Naive thymus-derived CD8-positive, alpha-beta T cell (primary cell): ENCODE data around the gene SIRT6. TPM values are rescaled to one million over a fixed set of nuclear protein-coding genes. Genes with fewer than 3 reads are reported as not detected.
"Not testable (repeated sequence)": the region's sequence is repeated elsewhere in the genome, so short reads cannot be mapped to it uniquely, and the experiment has no call there.

Experiments used
- ATAC-seq, 2 donors: fragments of 150-1000 bp; cut with Tn5 transposase in 1 of 2; sonication (Bioruptor Pico), chemical (Tn5 transposase) in 1 of 2; 1 replicate in 1 of 2; 2 replicates in 1 of 2; pipeline ENCODE4 v1.10.0; 2021; ENCODE audit warnings: mild to moderate bottlenecking in 2 of 2, moderate library complexity in 2 of 2
- POLR2A ChIA-PET: fragments of 350-600 bp; sonication (Branson Sonifier 250); formaldehyde crosslinking; loops from one replicate; lab custom pipeline; 2021; ENCODE audit warnings: antibody characterized with exemption; lab: Charles Lee
- DNase-seq, 10 donors: peaks; one replicate each; pipeline versions ENCODE4 v3.0.0 to v3.0.0-alpha.2; 2020 to 2022
- H3K27ac Mint-ChIP-seq, 10 donors: one replicate each; pipeline ENCODE4 v1.8.0; 2020 to 2022; ENCODE audit warnings: mild to moderate bottlenecking in 10 of 10, mixed read lengths in 10 of 10, moderate library complexity in 4 of 10, inconsistent platforms in 1 of 10
- H3K27me3 Mint-ChIP-seq, 5 donors: one replicate each; pipeline ENCODE4 v1.8.0; 2021 to 2022; ENCODE audit warnings: mixed read lengths in 5 of 5
- H3K36me3 Mint-ChIP-seq, 3 donors: one replicate each; pipeline ENCODE4 v1.8.0; 2020 to 2022; ENCODE audit warnings: mixed read lengths in 3 of 3, mild to moderate bottlenecking in 2 of 3, inconsistent platforms in 1 of 3
- H3K4me1 Mint-ChIP-seq, 4 donors: one replicate each; pipeline ENCODE4 v1.8.0; 2021 to 2022; ENCODE audit warnings: mixed read lengths in 4 of 4
- H3K4me3 Mint-ChIP-seq, 10 donors: one replicate each; pipeline ENCODE4 v1.8.0; 2020 to 2022; ENCODE audit warnings: mild to moderate bottlenecking in 10 of 10, mixed read lengths in 10 of 10, moderate library complexity in 6 of 10, inconsistent platforms in 1 of 10
- H3K9me3 Mint-ChIP-seq, 9 donors: one replicate each; pipeline ENCODE4 v1.8.0; 2020 to 2022; ENCODE audit warnings: mixed read lengths in 9 of 9, mild to moderate bottlenecking in 3 of 9, inconsistent platforms in 1 of 9, moderate library complexity in 1 of 9
- polyA plus RNA-seq, 3 donors: library from polyadenylated mRNA; unstranded; fragments of 300-500 nt; fragmentation: Illumina TruSeq; gene quantifications; one replicate each; pipeline ENCODE4 v1.2.3, GENCODE V29; 2021
- total RNA-seq, 8 experiments: library from RNA in 2 of 8; stranded (reverse) in 2 of 8; gene quantifications; one replicate each; pipeline ENCODE4 v1.2.3 and lab custom pipeline; 2021 to 2026

Gene SIRT6
- total and polyA plus RNA-seq, 5 experiments from 2014 or later = 0.86 to 27.3 (median 4.3) TPM

GRCh38 chr19:4197625-4198466 is 15.5 kb upstream of the SIRT6 start:
- H3K9me3 Mint-ChIP-seq = peaks cover 0 to 9% (median 0%) of the 10 kb centered on the region in 9 donors
- no peak for ATAC-seq
- H3K4me3 Mint-ChIP-seq = peak overlapping the region in 5 of 10 donors; percentile 30 to 58 (median 48)
- peaks cover 12 to 15% (median 13%) of the 10 kb centered on the region in 4 donors for H3K4me1 Mint-ChIP-seq
- H3K27me3 Mint-ChIP-seq = peaks cover 32 to 65% (median 49%) of the 10 kb centered on the region in 5 donors
- no peak for DNase-seq
- H3K36me3 Mint-ChIP-seq = peaks cover 4 to 12% (median 8%) of the 10 kb centered on the region in 3 donors
- peak overlapping the region in 1 of 10 donors; percentile 48 for H3K27ac Mint-ChIP-seq
- POLR2A ChIA-PET = no interaction called here

DNA sequence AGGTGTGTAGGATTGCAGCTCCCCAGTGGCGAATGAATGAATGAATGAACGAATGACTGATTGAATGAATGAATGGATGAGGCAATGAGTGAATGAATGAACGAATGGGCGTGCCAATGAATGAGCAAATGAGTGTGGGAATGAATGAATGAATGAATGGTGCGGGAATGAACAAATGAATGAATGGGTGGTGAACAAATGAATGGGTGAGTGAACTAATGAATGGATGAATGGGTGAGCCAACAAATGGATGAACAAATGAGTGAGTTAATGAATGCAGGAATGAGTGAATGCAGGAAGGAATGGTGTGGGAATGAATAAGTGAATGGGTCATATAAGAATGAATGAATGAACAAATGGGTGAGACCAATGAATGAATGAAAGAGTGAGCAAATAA is 14.9 kb upstream of the SIRT6 start:
- Mint-ChIP-seq H3K4me1 (peaks cover 12 to 15% (median 13%) of the 10 kb centered on the region in 4 donors), H3K27ac (peak overlapping the region in 1 of 10 donors; percentile 77), H3K27me3 (peaks cover 32 to 66% (median 49%) of the 10 kb centered on the region in 5 donors), H3K4me3 (peak overlapping the region in 6 of 10 donors; percentile 30 to 62 (median 46)), H3K9me3 (peaks cover 0 to 9% (median 0%) of the 10 kb centered on the region in 9 donors), H3K36me3 (peaks cover 4 to 12% (median 8%) of the 10 kb centered on the region in 3 donors)
- POLR2A ChIA-PET = no interaction called here
- DNase-seq (no peak), ATAC-seq (no peak)

DNA sequence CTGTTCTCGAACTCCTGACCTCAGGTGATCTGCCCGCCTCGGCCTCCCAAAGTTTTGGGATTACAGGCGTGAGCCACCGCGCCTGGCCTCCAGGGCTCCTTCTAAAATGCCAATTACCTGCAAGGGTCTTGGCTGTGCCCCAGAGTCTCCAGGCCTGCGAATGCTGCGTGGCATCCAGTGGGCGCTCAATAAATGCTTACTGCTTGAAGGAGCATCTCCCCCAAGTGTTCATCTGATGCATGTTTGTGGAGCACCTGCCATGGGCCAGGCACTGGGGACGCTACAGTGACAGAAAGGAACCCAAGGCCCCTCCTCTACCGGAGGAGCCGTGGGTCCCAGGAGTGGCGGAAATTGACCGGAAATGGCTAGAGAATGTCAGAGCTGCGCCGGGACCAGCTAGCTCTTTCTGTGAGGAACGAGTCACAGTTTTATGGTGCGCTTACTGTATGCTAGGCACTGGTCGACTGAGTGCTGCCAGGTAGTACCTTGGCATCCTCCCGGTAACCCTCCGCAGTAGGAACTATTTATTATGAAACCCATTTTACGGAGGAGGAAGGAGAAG is 14.3 kb upstream of the SIRT6 start:
- Mint-ChIP-seq H3K36me3 (peaks cover 4 to 12% (median 8%) of the 10 kb centered on the region in 3 donors), H3K9me3 (peaks cover 0 to 9% (median 0%) of the 10 kb centered on the region in 9 donors), H3K4me1 (peaks cover 12 to 15% (median 13%) of the 10 kb centered on the region in 4 donors), H3K27me3 (peaks cover 32 to 66% (median 49%) of the 10 kb centered on the region in 5 donors), H3K27ac (no peak overlapping the region), H3K4me3 (peak overlapping the region in 2 of 10 donors; percentile 33 to 44)
- DNase-seq = no peak
- POLR2A ChIA-PET = no interaction called here
- ATAC-seq = no peak

DNA sequence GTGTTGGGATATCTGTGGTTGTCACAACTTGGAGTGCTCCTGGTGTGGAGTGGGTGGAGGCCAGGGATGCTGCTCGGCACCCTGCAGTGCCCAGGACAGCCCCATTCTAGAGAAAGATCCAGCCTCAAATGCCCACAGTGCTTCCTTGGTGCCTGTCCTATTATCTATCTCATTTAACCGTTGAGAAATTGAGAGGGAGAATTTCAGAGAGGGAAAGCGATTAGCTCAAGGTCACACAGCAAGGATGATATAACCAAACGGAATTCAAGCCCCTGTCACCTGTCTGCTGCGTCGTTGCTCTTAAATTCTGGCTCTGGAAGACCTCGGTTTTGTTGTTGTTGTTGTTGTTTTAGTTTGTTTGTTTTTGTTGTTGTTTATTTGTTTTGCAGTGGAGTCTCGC is 13.6 kb upstream of the SIRT6 start:
- Mint-ChIP-seq H3K36me3 (peaks cover 4 to 12% (median 8%) of the 10 kb centered on the region in 3 donors), H3K9me3 (peaks cover 0 to 9% (median 0%) of the 10 kb centered on the region in 9 donors), H3K27me3 (peaks cover 32 to 66% (median 49%) of the 10 kb centered on the region in 5 donors), H3K4me1 (peaks cover 12 to 15% (median 13%) of the 10 kb centered on the region in 4 donors), H3K4me3 (no peak overlapping the region), H3K27ac (no peak overlapping the region)
- POLR2A ChIA-PET = no interaction called here
- no peak for ATAC-seq
- DNase-seq = no peak

GRCh38 chr19:4194353-4194752 is 12.0 kb upstream of the SIRT6 start:
- DNase-seq (no peak), ATAC-seq (no peak)
- peaks cover 0 to 9% (median 0%) of the 10 kb centered on the region in 9 donors for H3K9me3 Mint-ChIP-seq
- peaks cover 32 to 66% (median 44%) of the 10 kb centered on the region in 5 donors for H3K27me3 Mint-ChIP-seq
- peaks cover 4 to 12% (median 8%) of the 10 kb centered on the region in 3 donors for H3K36me3 Mint-ChIP-seq
- POLR2A ChIA-PET = no interaction called here
- no peak overlapping the region for H3K27ac Mint-ChIP-seq
- H3K4me3 Mint-ChIP-seq = no peak overlapping the region
- H3K4me1 Mint-ChIP-seq = peaks cover 12 to 15% (median 13%) of the 10 kb centered on the region in 4 donors

- H3K27ac Mint-ChIP-seq, DNase-seq, ATAC-seq, H3K9me3 Mint-ChIP-seq, POLR2A ChIA-PET, H3K4me3 Mint-ChIP-seq, H3K36me3 Mint-ChIP-seq: not testable (repeated sequence)
- Mint-ChIP-seq H3K27me3 (peaks cover 24 to 48% (median 32%) of the 10 kb centered on the region in 5 donors), H3K4me1 (peaks cover 6 to 12% (median 7%) of the 10 kb centered on the region in 4 donors)
Measured at GRCh38 chr19:4192537-4192936, 10.2 kb upstream of the SIRT6 start.

DNA sequence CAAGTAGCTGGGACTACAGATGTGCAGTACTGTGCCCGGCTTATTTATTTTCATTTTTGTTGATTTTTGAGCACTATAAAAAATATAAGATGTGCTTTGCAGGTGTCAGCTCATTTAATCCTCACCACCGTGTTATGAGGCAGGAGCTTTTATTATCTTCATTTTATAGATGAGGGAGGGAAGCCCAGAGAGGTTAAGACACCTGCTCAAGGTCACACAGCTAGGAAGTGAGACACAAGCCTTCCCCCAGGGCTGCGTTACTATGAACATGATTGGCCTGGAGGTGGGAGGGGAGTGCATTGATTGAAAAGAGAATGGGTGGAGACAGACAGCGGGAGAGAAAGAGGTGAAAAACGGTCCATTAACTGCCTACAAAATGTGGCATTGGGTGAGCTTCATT is 7.3 kb upstream of the SIRT6 start:
- Mint-ChIP-seq H3K27ac (no peak overlapping the region), H3K4me1 (peaks cover 5 to 14% (median 6%) of the 10 kb centered on the region in 4 donors), H3K27me3 (peaks cover 8 to 19% (median 11%) of the 10 kb centered on the region in 5 donors), H3K36me3 (peaks cover 0 to 5% (median 3%) of the 10 kb centered on the region in 3 donors), H3K9me3 (no peaks in the 10 kb centered on the region), H3K4me3 (no peak overlapping the region)
- no peak for ATAC-seq
- DNase-seq = no peak
- POLR2A ChIA-PET = no interaction called here

DNA sequence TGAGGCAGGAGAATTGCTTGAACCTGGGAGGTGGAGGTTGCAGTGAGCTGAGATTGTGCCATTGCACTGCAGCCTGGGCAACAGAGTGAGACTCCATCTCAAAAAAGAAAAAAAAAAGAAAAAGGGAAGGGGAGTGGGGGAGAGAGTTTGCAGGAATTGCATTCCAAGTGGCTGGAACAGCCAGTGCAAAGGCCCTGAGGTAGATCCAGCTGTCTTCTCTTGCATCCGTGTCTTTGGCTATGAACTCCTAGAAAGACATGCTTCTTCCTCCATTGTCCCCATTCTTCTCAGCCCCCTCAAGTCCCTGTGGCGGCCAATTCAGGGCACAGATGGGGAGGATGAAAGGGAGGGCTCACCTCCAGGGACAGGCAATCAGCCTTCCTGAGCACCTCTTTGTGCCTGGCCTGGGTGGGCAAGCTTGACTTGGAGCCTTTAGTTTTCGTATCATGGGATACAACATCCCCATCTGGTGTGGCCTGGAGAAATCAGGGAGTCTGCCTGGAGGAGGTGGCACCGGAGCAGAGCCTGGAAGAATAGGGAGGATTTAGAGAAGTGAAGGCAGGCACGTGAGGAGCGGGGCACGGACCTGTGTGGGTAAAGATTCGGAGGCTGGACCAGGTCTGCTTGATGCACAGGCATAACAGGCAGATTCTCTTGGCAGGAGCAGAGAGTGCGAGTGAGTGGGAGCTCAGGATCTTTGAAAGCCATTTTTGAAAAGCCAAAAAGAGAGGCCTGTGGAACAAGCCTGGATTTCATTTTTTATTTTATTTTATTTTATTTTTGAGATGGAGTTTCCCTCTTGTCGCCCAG is 5.2 kb upstream of the SIRT6 start:
- Mint-ChIP-seq H3K4me3 (no peak overlapping the region), H3K36me3 (no peaks in the 10 kb centered on the region), H3K27ac (no peak overlapping the region), H3K4me1 (peaks cover 13 to 16% (median 14%) of the 10 kb centered on the region in 4 donors), H3K27me3 (peaks cover 0 to 2% (median 0%) of the 10 kb centered on the region in 5 donors), H3K9me3 (no peaks in the 10 kb centered on the region)
- ATAC-seq (no peak), DNase-seq (no peak)
- POLR2A ChIA-PET = interaction anchor here (0.6 kb wide), 1 partner anchor 262 kb away, joined by 8 read pairs; no protein-coding TSS in a partner anchor

DNA sequence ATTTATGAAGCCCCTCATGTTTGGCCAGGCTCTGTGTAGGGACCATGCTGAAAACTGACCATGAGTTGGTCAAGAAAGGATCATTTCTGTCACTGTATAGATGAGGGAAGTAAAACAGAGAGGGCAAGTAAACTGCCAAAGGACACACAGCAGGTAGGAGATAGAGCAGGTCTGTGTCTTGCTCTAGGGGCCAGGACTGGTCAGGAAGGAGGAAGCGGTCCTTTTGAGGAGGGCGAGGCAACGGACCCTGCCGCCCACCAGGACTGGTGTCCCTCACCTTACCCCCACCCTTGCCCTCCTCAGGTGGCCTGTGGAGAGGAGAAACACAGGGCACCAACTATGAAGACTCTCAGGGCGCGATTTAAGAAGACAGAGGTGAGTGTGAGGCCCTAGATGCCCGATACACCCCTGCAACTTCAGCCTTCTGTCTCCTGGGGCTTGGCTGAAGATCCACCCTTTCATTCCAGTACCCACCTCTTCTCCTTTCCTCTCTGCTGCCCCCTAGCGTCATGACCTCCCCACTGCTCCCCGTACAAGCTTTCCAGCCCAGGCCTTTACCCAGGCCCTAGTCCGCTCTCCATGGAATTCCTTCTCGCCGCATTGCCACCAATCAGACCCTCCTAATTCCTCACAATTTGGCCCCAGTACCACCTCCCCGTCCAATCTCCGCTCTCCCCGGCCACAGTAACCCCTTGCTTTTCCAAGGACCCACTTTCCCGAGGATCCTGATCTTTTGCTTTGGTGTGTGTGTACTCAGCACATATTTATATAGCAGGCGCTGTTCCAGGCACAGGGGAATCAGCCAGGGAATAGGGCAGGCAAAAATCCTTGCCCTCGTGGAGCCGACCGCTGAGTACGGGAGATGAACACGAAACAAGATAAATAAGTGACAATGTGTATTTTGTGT is 4.0 kb upstream of the SIRT6 start:
- peaks cover 19 to 25% (median 22%) of the 10 kb centered on the region in 4 donors for H3K4me1 Mint-ChIP-seq
- peaks cover 0 to 2% (median 0%) of the 10 kb centered on the region in 5 donors for H3K27me3 Mint-ChIP-seq
- peak overlapping the region in 2 of 10 donors; percentile 53 to 80 for H3K27ac Mint-ChIP-seq
- H3K4me3 Mint-ChIP-seq = no peak overlapping the region
- no peaks in the 10 kb centered on the region for H3K36me3 Mint-ChIP-seq
- POLR2A ChIA-PET = interaction anchor here (0.6 kb wide), 1 partner anchor 199 kb away, joined by 4 read pairs; no protein-coding TSS in a partner anchor
- DNase-seq (peak; percentile 40 to 84 (median 68)), ATAC-seq (peak; percentile 55 to 58)
- H3K9me3 Mint-ChIP-seq = no peaks in the 10 kb centered on the region

- Mint-ChIP-seq H3K36me3 (no peaks in the 10 kb centered on the region), H3K4me1 (peaks cover 22 to 33% (median 28%) of the 10 kb centered on the region in 4 donors), H3K27ac (peak overlapping the region in 3 of 10 donors; percentile 2 to 80 (median 34)), H3K4me3 (peak overlapping the region in 4 of 10 donors; percentile 18 to 54 (median 33)), H3K9me3 (no peaks in the 10 kb centered on the region), H3K27me3 (peaks cover 0 to 2% (median 0%) of the 10 kb centered on the region in 5 donors)
- ATAC-seq = no peak
- POLR2A ChIA-PET = no interaction called here
- no peak for DNase-seq
Measured at GRCh38 chr19:4185413-4186086, 3.2 kb upstream of the SIRT6 start.
